ENCODE measurements around the gene SMC3.
"Not testable (repeated sequence)": the region's sequence is repeated elsewhere in the genome, so short reads cannot be mapped to it uniquely, and the experiment has no call there.

The SMC3 gene

DNA sequence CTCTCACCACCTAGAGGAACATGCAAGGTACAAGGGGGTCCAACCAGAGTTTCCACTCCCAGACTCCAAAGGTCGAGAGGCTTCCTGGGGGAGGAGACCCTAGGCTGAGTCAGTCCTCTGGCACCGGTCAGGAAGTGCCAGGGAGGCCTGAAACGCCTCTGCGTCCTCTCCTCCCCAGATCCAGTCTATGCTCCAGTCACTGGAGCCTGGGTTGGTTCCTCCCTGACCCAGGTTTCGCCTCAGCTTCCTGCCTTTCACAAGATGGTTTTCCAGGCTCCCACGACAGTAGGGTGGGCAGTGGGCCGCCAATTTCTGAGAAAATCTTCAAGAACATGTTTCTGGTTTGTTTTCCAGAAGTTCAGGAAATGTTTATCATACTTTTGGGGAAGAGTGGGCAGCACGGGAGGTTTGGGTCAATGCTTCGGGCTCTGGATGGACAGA, 39.7 kb upstream of the SMC3 start:
- no peak overlapping the region for H3K4me3 ChIP-seq (ENCODE audit: low read length)
- TF ChIP-seq, protein P1, sequence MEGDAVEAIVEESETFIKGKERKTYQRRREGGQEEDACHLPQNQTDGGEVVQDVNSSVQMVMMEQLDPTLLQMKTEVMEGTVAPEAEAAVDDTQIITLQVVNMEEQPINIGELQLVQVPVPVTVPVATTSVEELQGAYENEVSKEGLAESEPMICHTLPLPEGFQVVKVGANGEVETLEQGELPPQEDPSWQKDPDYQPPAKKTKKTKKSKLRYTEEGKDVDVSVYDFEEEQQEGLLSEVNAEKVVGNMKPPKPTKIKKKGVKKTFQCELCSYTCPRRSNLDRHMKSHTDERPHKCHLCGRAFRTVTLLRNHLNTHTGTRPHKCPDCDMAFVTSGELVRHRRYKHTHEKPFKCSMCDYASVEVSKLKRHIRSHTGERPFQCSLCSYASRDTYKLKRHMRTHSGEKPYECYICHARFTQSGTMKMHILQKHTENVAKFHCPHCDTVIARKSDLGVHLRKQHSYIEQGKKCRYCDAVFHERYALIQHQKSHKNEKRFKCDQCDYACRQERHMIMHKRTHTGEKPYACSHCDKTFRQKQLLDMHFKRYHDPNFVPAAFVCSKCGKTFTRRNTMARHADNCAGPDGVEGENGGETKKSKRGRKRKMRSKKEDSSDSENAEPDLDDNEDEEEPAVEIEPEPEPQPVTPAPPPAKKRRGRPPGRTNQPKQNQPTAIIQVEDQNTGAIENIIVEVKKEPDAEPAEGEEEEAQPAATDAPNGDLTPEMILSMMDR (conservative IDR thresholded peaks at IDR 0.05; ENCODE audit: low read length): no peak
- DNase-seq (ENCODE audit: low read depth): peak; percentile 65

DNA sequence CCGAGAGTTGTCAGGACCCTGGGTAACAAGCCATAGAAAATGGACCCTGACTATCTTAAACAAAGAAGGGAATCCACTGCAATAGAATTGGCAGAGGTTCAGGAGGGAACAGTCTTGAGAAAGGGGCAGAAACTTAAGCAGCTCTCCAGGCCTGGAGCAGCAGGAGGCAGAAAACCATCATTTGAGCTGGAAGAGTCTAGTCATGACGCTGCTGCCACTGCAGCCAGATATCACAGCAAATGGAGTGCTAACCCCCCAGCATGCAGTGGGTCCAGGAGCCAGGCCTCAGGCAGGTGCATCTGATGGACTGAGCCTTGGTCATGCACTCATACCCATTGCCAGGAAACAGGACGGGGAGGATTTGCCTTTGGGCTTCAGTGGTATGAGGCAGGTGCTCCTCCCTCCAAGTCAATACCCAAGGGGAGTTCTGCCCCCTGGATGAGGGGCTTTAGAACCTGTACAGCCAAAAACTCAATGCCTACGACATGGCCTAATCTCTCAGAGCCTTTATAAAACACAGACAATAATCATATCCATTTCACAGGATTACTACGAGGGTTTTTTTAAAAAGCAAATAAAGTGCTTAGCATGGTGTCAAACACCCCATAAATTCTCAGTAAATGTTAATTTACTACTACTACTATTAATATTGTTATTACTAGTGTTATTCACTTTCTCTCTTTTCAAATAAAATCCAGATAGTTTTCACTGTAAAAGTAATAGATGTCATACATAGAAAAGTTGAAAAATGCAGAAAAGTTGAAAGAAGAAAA, 39.1 kb upstream of the SMC3 start:
- DNase-seq (ENCODE audit: low read depth): peak; percentile 45
- TF ChIP-seq, protein P1 (conservative IDR thresholded peaks at IDR 0.05; ENCODE audit: low read length): no peak

DNA sequence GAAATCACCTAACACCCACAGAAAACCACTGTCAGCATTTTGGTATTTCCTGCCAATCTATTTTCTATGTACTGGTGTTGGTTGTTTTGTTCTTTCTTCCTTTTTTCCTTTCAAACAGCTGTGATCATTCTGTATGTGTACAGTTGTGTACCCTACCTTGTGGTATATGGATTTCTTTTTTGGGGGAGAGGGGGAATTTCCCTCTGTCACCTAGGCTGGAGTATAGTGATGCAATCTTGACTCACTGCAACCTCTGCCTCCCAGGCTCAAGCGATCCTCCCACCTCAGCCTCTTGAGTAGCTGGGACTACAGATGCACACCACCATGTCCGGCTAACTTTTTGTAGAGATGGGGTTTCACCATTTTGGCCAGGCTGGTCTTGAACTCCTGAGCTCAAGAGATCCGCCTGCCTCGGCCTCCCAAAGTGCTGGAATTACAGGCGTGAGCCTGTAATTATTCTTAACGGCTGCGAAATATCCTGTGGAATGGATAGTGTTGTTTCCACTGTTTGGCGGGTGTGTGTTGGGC, 38.4 kb upstream of the SMC3 start:
- not testable (repeated sequence) for H3K4me3 ChIP-seq (ENCODE audit: low read length)

More for the DNA sequence above, 39.1 kb upstream of the SMC3 start:
- no peak overlapping the region for H3K4me3 ChIP-seq (ENCODE audit: low read length)

DNA sequence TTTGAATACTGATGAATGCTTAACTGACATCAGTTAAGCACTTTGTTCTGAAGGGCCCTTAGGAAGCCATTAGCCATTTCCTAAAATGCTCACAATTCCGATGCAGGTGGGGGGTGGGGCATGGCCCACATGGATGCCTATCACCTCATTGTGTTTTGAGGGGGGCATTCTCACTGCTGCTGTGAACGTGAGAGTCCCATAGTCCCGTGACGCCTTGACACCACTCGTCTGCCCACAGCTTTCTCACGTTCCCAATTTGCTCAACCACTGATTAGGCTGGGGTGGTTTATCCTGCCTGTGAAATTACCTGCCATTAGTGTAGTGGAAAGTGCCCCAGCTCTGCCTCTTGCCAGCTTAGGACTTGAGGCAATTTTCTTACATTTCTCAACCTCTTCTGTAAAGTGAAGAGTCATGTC, 37.9 kb upstream of the SMC3 start:
- DNase-seq (ENCODE audit: low read depth): no peak
- H3K4me3 ChIP-seq (ENCODE audit: low read length): no peak overlapping the region
- TF ChIP-seq, protein P1 (conservative IDR thresholded peaks at IDR 0.05; ENCODE audit: low read length): no peak

More for the DNA sequence above, 38.4 kb upstream of the SMC3 start:
- DNase-seq (ENCODE audit: low read depth): peak; percentile 18

DNA sequence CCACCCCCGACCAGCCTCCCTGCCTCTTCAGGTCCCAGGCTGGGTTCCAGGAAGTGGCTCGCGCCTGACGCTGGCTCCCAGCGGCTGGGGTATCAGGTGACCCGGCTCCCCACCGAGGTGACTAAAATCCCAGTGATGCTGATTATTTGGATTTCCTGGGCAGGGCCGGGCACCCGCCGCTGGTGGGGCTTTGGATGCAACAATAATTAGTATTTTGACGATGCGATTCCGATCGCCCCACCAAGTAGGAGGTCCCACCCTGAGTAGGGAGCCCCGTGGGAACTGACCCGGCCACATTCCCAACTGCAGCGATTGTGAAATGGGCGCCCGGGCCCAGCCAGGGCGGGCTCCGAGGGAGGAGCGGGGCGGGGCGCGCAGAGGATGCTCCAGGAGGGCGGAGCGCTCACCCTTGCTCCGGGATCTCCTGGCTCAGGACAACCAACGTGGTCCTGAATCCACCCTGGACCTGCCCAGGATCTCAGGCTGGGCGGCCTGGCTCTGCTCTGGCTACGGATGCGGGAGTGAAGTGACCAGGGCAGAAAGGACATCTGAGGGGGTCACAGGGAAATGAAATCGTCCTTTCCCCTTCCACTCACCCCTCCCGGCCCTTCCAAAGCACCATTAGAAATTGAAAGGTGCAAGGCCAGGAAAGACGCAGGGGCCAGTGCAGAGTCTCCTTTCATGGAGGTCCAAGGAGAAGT, 37.2 kb upstream of the SMC3 start:
- peak overlapping the region; percentile 26 for H3K4me3 ChIP-seq (ENCODE audit: low read length)
- TF ChIP-seq, protein P1 (conservative IDR thresholded peaks at IDR 0.05; ENCODE audit: low read length): no peak

DNA sequence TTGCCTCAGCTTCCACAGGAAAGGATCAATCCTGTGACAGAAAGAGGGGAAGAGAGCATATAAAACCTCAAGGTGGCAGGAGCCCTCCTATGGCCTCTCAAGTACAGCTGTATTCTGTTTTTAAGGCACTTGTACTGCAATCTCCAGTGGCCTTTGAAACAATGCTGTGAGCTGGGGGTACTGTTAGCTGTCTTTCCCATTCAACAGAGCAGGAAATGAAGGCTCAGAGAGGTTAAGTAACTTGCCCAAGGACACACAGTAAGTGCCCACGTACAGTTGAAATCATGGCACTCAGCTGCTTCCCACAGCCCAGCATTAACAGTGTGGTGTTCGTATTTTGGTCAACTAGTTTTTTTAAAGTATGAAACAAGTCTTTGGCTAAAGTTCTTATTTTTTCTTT, 35.8 kb upstream of the SMC3 start:
- TF ChIP-seq, protein P1 (conservative IDR thresholded peaks at IDR 0.05; ENCODE audit: low read length): no peak
- H3K4me3 ChIP-seq (ENCODE audit: low read length): no peak overlapping the region
- DNase-seq (ENCODE audit: low read depth): no peak

More for the DNA sequence above, 37.2 kb upstream of the SMC3 start:
- DNase-seq (ENCODE audit: low read depth): peak; percentile 70

DNA sequence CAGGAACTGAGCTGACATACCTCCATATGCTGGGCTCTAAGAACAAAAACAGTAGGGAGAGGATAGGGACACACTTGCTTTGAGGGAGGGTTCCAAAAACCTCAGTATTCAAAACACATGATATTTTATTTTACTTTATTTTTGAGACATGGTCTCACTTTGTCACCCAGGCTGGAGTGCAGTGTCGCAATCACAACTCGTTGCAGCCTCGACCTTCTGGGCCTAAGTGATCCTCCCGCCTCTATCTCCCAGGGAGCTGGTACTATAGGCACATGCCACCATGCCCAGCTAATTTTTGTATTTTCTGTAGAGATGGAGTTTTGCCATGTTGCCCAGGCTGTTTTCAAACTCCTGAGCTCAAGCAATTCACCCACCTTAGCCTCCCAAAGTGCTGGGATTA, 34.9 kb upstream of the SMC3 start:
- DNase-seq (ENCODE audit: low read depth): not testable (repeated sequence)

DNA sequence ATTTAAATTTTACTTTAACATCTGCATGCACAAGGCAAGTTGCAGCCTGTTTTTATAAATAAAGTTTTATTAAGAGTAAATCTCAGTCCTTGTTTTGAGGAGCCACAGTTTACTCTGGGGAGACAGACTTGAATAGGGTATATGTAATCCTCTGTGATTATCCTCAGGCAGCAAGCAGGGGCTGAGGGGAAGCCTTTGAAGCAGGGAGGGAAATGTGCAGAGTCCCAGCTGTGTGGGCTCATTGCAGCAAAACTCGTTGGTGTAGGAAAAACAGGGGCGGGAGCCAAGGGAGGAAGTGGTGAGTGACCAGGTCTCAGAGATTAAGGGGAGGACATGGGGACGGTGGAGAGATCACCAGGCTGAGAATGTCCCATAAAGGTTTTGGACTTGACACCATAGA, 34.3 kb upstream of the SMC3 start:
- DNase-seq (ENCODE audit: low read depth): no peak

More for the DNA sequence above, 34.9 kb upstream of the SMC3 start:
- H3K4me3 ChIP-seq (ENCODE audit: low read length): not testable (repeated sequence)

More for the DNA sequence above, 34.3 kb upstream of the SMC3 start:
- TF ChIP-seq, protein P1 (conservative IDR thresholded peaks at IDR 0.05; ENCODE audit: low read length): no peak
- no peak overlapping the region for H3K4me3 ChIP-seq (ENCODE audit: low read length)
